ENCODE data around the gene HSD17B2. TPM values are rescaled to one million over a fixed set of nuclear protein-coding genes. Genes with fewer than 3 reads are reported as not detected.

Gene HSD17B2
- total RNA-seq, 1 experiment from 2014 or later, result 0.55 TPM

GRCh38 chr16:82082097-82082496 is 47.0 kb downstream of the HSD17B2 start (continued):
- TF ChIP-seq ZNF317 (CRISPR knock-in tag; IDR thresholded peaks at IDR 0.05; ENCODE audit: borderline replicate concordance, low read depth), result no peak
- no peak for TF ChIP-seq ARID4B (CRISPR knock-in tag; IDR thresholded peaks at IDR 0.05; ENCODE audit: borderline replicate concordance)
- no peak for TF ChIP-seq ZNF425 (CRISPR knock-in tag; conservative IDR thresholded peaks at IDR 0.05)
- no peak for TF ChIP-seq MAX (CRISPR knock-in tag; IDR thresholded peaks at IDR 0.05)
- TF ChIP-seq TEAD1 (CRISPR knock-in tag; IDR thresholded peaks at IDR 0.05), result no peak
- TF ChIP-seq HMGXB4 (CRISPR knock-in tag; IDR thresholded peaks at IDR 0.05), result no peak
- TF ChIP-seq IRF2 (CRISPR knock-in tag; IDR thresholded peaks at IDR 0.05; ENCODE audit: borderline replicate concordance, low read depth), result no peak
- no peak for TF ChIP-seq ZNF138 (CRISPR knock-in tag; conservative IDR thresholded peaks at IDR 0.05)
- no peak for TF ChIP-seq ELF4 (CRISPR knock-in tag; IDR thresholded peaks at IDR 0.05; ENCODE audit: low read depth)
- no peak for TF ChIP-seq TP53 (CRISPR knock-in tag; IDR thresholded peaks at IDR 0.05)
- no peak for TF ChIP-seq NFE2L1 (CRISPR knock-in tag; IDR thresholded peaks at IDR 0.05)

GRCh38 chr16:82082543-82083244 is 47.6 kb downstream of the HSD17B2 start:
- Mint-ChIP-seq H3K4me1 (no peaks in the 10 kb centered on the region), H3K9me3 (peaks cover 38% of the 10 kb centered on the region), H3K27ac (no peak overlapping the region), H3K4me3 (no peak overlapping the region), H3K27me3 (ENCODE audit: low read depth) (peaks cover 3% of the 10 kb centered on the region; the same call in 1 of the 2 replicates), H3K36me3 (peaks cover 13% of the 10 kb centered on the region)
- no peak for DNase-seq (ENCODE audit: low spot score)
- CTCF ChIA-PET, result no interaction called here
- POLR2A ChIA-PET, result interaction anchor here (0.5 kb wide), 1 partner anchor 119 kb away, joined by 3 read pairs; no protein-coding TSS in a partner anchor
- TF ChIP-seq STAT6 (CRISPR knock-in tag; conservative IDR thresholded peaks at IDR 0.05; ENCODE audit: low read depth) (no peak), OVOL2 (CRISPR knock-in tag; IDR thresholded peaks at IDR 0.05; ENCODE audit: borderline replicate concordance) (no peak), ZNF219 (CRISPR knock-in tag; IDR thresholded peaks at IDR 0.05; ENCODE audit: borderline replicate concordance) (no peak), GABPB1 (CRISPR knock-in tag; IDR thresholded peaks at IDR 0.05) (peak; percentile 70; the same call in 1 of the 2 replicates)
- no peak for ATAC-seq

Data from WTC11 (cell line).